AG04449 (cell line): Measurements from ENCODE around the gene OR10G4.

ENCODE experiments used
- CTCF ChIA-PET: fragments of 350-600 bp; formaldehyde crosslinking; extraction: SDS; loops from one replicate; lab custom pipeline; 2021; ENCODE audit warnings: antibody characterized with exemption; lab: Yijun Ruan, JAX
- POLR2A ChIA-PET: fragments of 400-600, 350-600 bp; formaldehyde crosslinking; extraction: SDS; loops from one replicate; lab custom pipeline; 2020; ENCODE audit warnings: antibody characterized with exemption, inconsistent platforms; lab: Yijun Ruan, JAX
- DNase-seq: peaks from one replicate; pipeline ENCODE4 v3.0.0-alpha.2; 2010; ENCODE audit warnings: low read depth, low spot score
- H3K4me3 ChIP-seq: 2 replicates; pipeline ENCODE4 v1.5.1; 2011; ENCODE audit warnings: low read depth, mild to moderate bottlenecking, control low read depth, low read length
- TF ChIP-seq, protein P1 (sequence below): IDR thresholded peaks from one replicate; pipeline ENCODE4 v1.5.1; 2011; ENCODE audit warnings: mild to moderate bottlenecking, moderate library complexity, low read length, control low read depth, inconsistent platforms; ENCODE audit not compliant: insufficient read depth; ENCODE audit errors: missing control alignments

The OR10G4 gene, protein sequence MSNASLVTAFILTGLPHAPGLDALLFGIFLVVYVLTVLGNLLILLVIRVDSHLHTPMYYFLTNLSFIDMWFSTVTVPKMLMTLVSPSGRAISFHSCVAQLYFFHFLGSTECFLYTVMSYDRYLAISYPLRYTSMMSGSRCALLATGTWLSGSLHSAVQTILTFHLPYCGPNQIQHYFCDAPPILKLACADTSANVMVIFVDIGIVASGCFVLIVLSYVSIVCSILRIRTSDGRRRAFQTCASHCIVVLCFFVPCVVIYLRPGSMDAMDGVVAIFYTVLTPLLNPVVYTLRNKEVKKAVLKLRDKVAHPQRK

DNA sequence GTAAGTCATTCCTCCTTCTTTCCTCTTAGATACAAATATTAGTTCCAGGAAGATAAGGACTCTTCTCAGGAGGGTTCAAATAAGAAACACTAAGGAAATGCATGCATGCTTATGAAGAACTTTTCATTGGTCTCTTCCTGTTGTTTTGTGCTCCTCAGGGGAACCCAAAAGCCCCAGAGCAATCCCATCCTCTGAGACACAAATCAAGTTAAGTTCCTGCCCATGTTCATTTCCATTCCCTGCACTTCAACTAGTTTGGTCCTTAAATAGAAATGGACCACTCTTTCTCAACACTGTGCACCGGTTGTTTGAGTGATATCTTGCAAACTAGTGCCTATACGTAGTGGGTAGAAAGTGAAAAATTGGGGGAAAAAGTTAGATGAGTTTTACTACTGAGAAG, at the start of gene OR10G4:
TSS of gene OR10G4 (plus strand) at position 301 of the 400 bp plus-strand sequence. CDS start 2,578 bp downstream, outside the sequence.
- no peak within 1 kb of the TSS for H3K4me3 ChIP-seq
- TF ChIP-seq, protein P1, sequence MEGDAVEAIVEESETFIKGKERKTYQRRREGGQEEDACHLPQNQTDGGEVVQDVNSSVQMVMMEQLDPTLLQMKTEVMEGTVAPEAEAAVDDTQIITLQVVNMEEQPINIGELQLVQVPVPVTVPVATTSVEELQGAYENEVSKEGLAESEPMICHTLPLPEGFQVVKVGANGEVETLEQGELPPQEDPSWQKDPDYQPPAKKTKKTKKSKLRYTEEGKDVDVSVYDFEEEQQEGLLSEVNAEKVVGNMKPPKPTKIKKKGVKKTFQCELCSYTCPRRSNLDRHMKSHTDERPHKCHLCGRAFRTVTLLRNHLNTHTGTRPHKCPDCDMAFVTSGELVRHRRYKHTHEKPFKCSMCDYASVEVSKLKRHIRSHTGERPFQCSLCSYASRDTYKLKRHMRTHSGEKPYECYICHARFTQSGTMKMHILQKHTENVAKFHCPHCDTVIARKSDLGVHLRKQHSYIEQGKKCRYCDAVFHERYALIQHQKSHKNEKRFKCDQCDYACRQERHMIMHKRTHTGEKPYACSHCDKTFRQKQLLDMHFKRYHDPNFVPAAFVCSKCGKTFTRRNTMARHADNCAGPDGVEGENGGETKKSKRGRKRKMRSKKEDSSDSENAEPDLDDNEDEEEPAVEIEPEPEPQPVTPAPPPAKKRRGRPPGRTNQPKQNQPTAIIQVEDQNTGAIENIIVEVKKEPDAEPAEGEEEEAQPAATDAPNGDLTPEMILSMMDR: no peak
- no peak for DNase-seq
- CTCF ChIA-PET: no interaction called here
- POLR2A ChIA-PET: no interaction called here

DNA sequence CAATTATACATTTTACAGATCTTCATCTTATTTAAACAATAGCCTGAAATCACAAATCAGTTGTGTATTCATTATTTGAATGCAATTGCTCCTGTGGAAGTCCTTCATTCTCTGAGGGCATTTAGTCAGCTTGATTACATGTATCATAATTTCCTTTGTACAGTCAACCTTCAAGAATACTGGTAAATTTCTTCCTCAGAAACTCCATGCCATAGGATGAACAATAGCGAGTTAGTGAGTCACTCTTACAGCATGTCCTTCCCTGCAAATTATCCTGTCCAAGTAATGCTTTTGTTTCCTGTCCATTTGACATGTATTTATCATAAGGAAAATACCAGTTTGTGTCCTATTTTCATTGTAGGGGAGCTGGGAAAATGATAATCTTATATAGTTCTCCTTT, 39.0 kb upstream of the OR10G4 start:
- DNase-seq: peak; percentile 5
- no peak overlapping the region for H3K4me3 ChIP-seq
- POLR2A ChIA-PET: no interaction called here
- CTCF ChIA-PET: no interaction called here
- TF ChIP-seq, protein P1: no peak

DNA sequence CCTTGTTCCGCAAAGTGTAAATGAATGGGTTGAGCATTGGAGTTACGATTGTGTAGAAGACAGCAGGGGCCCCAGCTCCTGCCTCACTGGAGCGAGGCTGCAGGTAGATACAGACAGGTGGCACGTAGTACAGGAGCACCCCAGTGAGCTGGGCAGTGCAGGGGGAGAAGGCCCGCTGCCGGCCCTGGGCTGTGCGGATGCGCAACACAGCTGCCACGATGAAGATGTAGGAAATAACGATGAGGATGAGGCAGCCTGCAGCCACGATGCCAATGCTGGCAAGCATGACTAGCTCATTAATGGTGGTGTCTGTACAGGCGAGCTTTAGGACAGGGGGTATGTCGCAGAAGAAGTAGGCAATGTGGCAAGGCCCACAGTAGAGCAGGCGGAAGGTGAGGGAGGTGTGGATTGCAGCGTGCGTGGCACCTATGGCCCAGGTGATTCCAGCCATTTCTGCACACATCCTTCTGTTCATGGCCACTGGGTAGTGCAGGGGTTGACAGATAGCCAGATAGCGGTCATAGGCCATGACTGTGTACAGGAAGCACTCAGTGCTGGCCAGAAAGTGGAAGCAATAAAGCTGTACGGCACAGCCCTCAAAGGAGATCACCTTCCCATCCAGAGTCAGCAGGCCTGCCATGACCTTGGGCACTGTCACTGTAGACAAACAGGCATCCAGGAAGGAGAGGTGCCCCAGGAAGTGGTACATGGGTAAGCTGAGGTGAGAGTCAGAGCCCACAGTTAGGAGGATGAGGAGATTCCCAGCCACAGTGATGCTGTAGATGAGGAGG, 35.8 kb upstream of the OR10G4 start:
- CTCF ChIA-PET: no interaction called here
- DNase-seq: no peak
- TF ChIP-seq, protein P1: no peak
- POLR2A ChIA-PET: no interaction called here
- no peak overlapping the region for H3K4me3 ChIP-seq

DNA sequence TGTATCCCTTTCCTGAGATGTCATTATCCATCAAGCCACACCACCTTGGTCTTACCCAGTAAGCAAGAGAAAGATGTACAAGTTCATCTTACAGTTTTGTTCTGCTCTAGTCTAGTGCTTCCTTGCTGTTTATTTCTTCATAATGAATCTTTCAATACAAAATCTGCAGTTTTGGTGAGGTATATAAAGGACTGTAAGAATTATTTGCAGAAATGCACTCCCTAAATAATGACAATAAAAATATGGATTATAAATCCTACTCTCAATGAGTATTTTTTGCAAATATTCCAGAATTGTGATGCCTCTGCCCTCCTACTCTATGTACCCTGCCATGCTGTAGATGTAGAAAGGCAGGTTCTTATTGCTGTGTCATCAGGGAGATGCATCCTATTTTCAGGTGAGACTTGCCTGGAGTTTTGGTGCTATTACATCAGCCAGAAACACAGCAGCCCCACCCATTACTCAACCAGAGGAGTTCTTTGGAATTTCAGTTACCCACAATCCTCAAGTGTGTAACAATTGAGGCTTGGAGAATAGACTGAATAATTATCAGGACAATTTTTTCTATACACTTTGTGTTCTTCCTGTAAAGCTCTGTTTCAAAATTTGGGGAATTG, 35.0 kb upstream of the OR10G4 start, which contains the start of gene OR10S1:
TSS of gene OR10S1 (minus strand) at position 51 of the 617 bp plus-strand sequence. CDS start 117 bp downstream, outside the sequence.
- DNase-seq: no peak
- no peak within 1 kb of the TSS for H3K4me3 ChIP-seq
- CTCF ChIA-PET: no interaction called here
- TF ChIP-seq, protein P1: no peak
- POLR2A ChIA-PET: no interaction called here

DNA sequence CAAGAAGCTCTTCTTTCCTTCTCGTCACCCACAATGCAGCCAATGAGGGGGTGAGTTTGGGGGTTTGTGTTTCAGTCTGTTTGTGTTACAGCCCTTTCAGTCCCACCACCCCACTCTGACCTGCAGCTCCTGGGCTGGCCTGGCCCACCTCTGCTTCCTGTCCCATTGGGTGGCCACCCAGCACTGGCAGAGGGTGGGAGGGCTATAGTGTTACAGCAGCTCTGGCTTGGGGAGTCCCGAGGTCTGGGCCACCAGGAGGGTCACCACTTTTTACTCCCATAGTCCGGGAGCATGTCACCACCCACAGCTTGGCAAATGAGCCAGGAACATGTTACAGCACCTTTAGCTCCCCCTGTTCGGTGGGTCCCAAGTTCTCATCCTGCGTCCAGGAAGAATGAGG, 33.5 kb upstream of the OR10G4 start:
- ChIA-PET POLR2A (no interaction called here), CTCF (no interaction called here)

More for the DNA sequence above, 33.5 kb upstream of the OR10G4 start:
- DNase-seq: no peak
- H3K4me3 ChIP-seq: no peak overlapping the region
- TF ChIP-seq, protein P1: no peak
